C4-2B (cell line): ENCODE data around the gene COL13A1.

Experiments
- H3K27ac ChIP-seq: fragments of 450-650 bp; 2 replicates; pipeline ENCODE4 v1.5.1; 2017
- ZFX ChIP-seq: fragments of 450-650 bp; IDR thresholded peaks from 2 replicates; pipeline ENCODE4 v1.6.1; 2017
- TF ChIP-seq, protein P1 (sequence below): fragments of 450-650 bp; conservative IDR thresholded peaks from 2 replicates; pipeline ENCODE4 v1.5.1; 2017; ENCODE audit warnings: mild to moderate bottlenecking

The COL13A1 gene

DNA sequence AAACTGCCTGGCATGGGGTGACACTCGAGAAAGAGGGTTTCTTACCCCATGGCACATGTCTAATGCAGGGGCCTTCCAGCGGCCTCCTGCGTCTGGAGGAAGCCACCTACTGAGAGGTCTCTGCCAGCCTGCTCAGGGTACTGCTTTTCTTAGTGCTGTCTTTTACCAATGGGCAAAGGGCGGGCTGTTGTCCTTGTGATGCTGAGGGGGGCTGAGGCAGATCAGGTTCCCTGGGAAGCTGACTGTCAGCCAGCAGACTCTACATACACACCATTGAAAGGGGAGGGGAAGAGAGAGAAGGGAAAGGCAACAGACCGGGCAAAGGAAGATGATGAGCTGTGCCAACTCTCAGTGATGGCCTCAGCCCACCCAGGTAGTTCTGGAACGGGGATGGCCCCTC lies 48.7 kb downstream of the COL13A1 start:
- TF ChIP-seq ZFX: no peak
- TF ChIP-seq, protein P1, sequence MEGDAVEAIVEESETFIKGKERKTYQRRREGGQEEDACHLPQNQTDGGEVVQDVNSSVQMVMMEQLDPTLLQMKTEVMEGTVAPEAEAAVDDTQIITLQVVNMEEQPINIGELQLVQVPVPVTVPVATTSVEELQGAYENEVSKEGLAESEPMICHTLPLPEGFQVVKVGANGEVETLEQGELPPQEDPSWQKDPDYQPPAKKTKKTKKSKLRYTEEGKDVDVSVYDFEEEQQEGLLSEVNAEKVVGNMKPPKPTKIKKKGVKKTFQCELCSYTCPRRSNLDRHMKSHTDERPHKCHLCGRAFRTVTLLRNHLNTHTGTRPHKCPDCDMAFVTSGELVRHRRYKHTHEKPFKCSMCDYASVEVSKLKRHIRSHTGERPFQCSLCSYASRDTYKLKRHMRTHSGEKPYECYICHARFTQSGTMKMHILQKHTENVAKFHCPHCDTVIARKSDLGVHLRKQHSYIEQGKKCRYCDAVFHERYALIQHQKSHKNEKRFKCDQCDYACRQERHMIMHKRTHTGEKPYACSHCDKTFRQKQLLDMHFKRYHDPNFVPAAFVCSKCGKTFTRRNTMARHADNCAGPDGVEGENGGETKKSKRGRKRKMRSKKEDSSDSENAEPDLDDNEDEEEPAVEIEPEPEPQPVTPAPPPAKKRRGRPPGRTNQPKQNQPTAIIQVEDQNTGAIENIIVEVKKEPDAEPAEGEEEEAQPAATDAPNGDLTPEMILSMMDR: no peak
- no peak overlapping the region for H3K27ac ChIP-seq

DNA sequence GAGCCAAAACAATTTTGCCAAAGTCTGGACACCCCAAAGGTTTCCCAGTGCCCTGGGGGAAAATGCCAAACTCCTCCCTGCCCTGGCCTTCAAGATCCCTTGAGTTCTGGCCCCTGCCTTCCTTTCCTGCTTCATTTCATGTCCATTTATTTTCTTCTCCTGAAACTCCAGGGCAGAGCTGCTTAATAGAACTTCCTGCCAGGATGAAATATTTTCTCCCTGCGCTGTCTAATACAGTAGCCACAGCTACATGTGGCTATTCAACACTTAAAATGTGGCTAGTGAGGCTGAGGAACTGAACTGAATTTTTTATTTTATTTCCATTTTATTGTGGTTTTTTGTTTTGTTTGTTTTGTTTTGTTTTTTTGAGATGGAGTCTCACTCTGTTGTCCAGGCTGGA lies 49.6 kb downstream of the COL13A1 start:
- no peak overlapping the region for H3K27ac ChIP-seq
- TF ChIP-seq ZFX: no peak

DNA sequence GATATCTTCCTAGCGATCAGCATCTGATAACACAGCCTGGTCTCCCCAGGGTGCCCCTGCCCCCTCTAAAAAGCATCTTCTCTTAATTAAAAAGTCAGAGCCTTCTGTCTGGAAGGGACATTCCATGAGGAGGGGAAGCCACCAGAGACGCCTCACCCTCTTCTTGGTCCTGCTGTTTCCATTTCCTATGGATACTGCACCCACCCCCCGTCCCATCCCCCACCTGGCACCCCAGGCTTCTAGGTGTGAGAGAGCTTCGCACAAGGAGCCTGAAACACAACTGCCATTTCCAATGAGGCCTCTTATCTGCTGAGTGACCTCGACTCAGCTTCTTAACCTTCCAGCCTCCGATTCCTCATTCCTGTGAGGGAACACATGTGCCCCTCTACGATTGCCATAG lies 51.4 kb downstream of the COL13A1 start:
- TF ChIP-seq, protein P1: no peak
- no peak overlapping the region for H3K27ac ChIP-seq

DNA sequence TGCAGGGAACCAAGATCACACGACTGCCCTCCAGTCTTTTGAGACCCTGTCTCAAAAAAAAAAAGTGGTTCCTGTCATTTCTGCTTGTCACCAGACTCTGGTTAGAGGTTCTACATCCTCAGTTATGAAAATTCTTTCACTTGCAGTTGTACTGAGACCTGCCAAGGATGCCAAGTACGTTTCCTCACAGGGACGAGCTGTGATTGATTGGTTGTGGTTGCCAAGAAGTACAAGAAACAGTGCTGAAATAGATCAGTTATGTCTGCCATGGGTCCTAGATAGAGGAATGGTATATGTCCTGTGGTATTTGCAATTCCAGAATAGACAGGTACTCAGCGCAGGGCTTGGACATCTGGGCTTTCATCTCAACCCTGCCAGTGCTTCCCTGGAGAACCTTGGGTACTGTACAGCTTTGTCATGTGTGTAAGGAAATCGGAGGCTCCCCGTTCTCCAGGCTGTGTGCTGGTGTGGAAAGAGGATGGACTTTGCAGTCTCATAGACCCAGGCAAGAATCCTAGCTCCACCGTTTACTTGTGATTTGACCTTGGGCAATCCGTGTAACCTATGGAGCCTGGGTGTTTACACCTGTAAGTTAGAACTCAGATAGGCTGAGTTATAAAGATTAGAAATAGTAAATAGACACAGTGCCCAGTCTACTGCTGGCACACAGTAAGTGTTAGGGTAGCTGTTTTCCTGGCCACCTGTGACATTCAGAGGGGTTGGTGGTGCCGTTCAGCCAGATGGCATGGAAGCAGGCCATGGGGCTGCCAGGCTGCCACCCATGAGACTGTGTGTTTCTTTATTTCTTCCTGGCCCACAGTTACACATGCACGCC lies 53.0 kb downstream of the COL13A1 start:
- TF ChIP-seq ZFX: no peak
- TF ChIP-seq, protein P1: no peak
- H3K27ac ChIP-seq: no peak overlapping the region

DNA sequence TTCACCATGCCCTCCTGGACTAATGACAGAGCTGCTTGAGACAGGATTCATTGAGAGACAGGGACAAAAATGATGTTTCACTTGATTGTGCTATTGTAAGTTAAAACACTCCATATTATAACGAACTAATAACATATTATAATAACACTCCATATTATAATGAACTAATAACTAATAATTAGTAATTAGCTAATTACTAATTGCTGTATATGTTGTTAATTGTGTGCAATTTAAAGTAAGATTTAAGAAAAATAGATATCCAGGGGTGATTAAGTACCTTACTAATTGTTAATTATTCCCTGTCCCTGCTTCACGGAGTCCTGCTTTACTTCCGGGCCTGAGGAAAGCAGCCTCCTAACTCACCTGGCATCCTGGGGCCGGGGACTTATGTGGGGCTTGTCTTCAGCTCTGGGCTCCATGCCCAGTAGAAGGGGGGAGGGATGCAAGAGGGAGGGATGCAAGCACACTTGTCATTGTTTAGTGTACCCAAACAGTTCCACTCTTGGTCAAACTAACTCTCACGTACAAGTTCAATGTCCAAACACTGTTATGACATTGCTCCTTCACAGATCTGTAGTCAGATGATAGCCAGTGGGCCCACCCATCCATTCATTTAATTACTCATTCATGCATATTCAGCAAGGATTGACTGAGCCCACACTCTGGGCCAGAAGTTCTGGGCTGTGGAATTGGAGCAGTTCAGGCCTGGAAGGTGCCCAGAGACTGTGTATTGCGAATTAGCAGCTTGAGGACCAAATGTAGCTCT lies 53.8 kb downstream of the COL13A1 start:
- TF ChIP-seq ZFX: no peak
- TF ChIP-seq, protein P1: no peak
- no peak overlapping the region for H3K27ac ChIP-seq

DNA sequence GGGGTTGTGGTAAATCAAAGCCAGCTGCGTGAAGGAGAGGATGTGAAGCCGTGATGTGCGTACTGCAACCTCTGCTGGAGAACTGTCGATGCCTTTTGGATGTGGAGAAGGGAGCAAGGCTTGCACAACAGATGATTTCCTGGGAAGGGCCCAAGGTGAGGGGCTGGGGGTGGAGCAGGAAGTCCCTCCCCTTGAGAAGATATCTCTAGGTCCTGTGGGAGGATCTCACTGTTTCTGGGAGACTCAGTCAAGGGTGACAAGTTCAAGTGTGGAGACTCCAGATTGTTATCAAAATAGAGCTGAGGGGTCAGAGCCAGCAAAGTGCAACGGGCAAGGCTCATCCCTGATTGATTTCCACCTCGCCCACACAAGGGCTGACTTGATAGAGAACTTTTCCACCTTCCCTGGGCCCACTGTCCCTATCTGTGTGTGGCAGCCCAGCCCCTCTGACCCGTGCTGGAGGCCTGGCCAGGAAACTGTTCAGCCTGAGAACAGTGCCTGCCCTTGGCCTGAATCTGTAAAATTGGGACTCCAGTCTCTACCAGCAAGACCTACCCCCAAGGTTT lies 55.0 kb downstream of the COL13A1 start:
- no peak overlapping the region for H3K27ac ChIP-seq
- TF ChIP-seq, protein P1: no peak
- no peak for TF ChIP-seq ZFX

DNA sequence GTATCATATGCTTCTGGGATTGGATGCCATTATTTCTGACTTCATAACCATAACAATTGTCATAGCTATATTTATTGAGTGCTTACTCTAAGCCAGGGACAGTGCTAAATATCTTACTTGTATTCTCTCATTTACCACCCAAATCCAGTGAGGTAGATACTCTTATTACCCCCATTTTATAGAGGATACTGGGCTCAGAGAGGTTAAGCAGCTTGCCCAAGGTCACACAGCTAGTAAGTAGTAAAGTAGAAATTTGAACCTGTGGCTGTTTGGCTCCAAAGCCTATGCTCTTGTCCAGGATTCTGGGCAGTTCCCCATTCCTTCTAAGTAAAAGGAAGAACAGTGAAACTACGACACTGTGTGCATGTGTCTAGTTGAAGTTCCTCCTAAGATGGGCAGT lies 56.5 kb downstream of the COL13A1 start:
- no peak overlapping the region for H3K27ac ChIP-seq
- TF ChIP-seq, protein P1: no peak
- TF ChIP-seq ZFX: no peak
